OCI-LY7 (cell line): ENCODE results near the gene GPATCH3. TPM values are rescaled to one million over a fixed set of nuclear protein-coding genes. Genes with fewer than 3 reads are reported as not detected.

Experiments
- BruUV-seq: library from RNA; stranded (reverse); fragments of 400-500 nt; replicated peaks from 2 replicates; lab custom pipeline; 2021; lab: Mats Ljungman, UMichigan
- CTCF ChIA-PET: fragments of 300-600 bp; sonication (Branson Sonifier 250); formaldehyde crosslinking; loops from one replicate; lab custom pipeline; 2022; ENCODE audit warnings: antibody characterized with exemption; ENCODE audit not compliant: unreplicated experiment; lab: Charles Lee
- POLR2A ChIA-PET: fragments of 300-600 bp; sonication (Branson Sonifier 250); formaldehyde crosslinking; loops from one replicate; lab custom pipeline; 2022; ENCODE audit warnings: antibody characterized with exemption; lab: Charles Lee
- DNase-seq: peaks from one replicate; pipeline ENCODE4 v3.0.0-alpha.2; 2015; ENCODE audit warnings: low spot score
- H2AFZ ChIP-seq: fragments of 200-600 bp; sonication (generic), shearing (Covaris generic); 2 replicates; pipeline ENCODE4 v1.6.1; 2014; ENCODE audit warnings: mild to moderate bottlenecking, antibody characterized with exemption, low read length, moderate library complexity
- H3K27ac ChIP-seq: fragments of 200-600 bp; sonication (generic); 2 replicates; pipeline ENCODE4 v1.5.1; 2014; ENCODE audit warnings: mixed run types, low read depth, mild to moderate bottlenecking, moderate library complexity, low read length, inconsistent platforms; ENCODE audit not compliant: poor library complexity, severe bottlenecking
- H3K36me3 ChIP-seq: fragments of 200-600 bp; sonication (generic); 2 replicates; pipeline ENCODE4 v1.6.1; 2014; ENCODE audit warnings: mild to moderate bottlenecking, antibody characterized with exemption, low read length, moderate library complexity, mixed read lengths; ENCODE audit not compliant: insufficient read depth
- H3K4me1 ChIP-seq: fragments of 200-600 bp; sonication (generic); 2 replicates; pipeline ENCODE4 v1.5.1; 2014; ENCODE audit warnings: mild to moderate bottlenecking, low read length; ENCODE audit not compliant: insufficient read depth, poor library complexity, severe bottlenecking
- H3K4me2 ChIP-seq: fragments of 200-600 bp; sonication (generic); 2 replicates; pipeline ENCODE4 v1.6.1; 2014; ENCODE audit warnings: mild to moderate bottlenecking, low read length
- H3K4me3 ChIP-seq: fragments of 200-600 bp; sonication (generic); 2 replicates; pipeline ENCODE4 v1.5.1; 2014; ENCODE audit warnings: mild to moderate bottlenecking, low read depth, low read length; ENCODE audit not compliant: poor library complexity, severe bottlenecking
- H3K79me2 ChIP-seq: fragments of 200-600 bp; sonication (generic); 2 replicates; pipeline ENCODE4 v1.6.1; 2016; ENCODE audit warnings: low read depth, mild to moderate bottlenecking, low read length, moderate library complexity, mixed read lengths; ENCODE audit not compliant: insufficient read depth
- H3K9me2 ChIP-seq: fragments of 200-600 bp; sonication (generic); 2 replicates; pipeline ENCODE4 v1.6.1; 2016; ENCODE audit warnings: mild to moderate bottlenecking, low read length, mixed read lengths; ENCODE audit not compliant: insufficient read depth
- H3K9me3 ChIP-seq: fragments of 200-600 bp; sonication (generic); 2 replicates; pipeline ENCODE4 v1.6.1; 2014; ENCODE audit warnings: mild to moderate bottlenecking, mixed run types, low read length, mixed read lengths
- H4K20me1 ChIP-seq: fragments of 200-600 bp; sonication (generic); 2 replicates; pipeline ENCODE4 v1.6.1; 2014; ENCODE audit warnings: mild to moderate bottlenecking, antibody characterized with exemption, low read length, moderate library complexity, mixed read lengths; ENCODE audit not compliant: insufficient read depth
- CTCF ChIP-seq: fragments of 200-600 bp; sonication (generic); conservative IDR thresholded peaks from 2 replicates; pipeline ENCODE4 v1.5.1; 2014; ENCODE audit warnings: mild to moderate bottlenecking, antibody characterized with exemption, low read length, moderate library complexity, mixed read lengths
- EZH2phosphoT487 ChIP-seq: fragments of 200-600 bp; sonication (generic); IDR thresholded peaks from 2 replicates; pipeline ENCODE4 v1.6.1; 2018; ENCODE audit warnings: low read depth, borderline replicate concordance, mild to moderate bottlenecking, mixed run types, antibody characterized with exemption, low read length, moderate library complexity, mixed read lengths
- intact Hi-C: fragments of 100-400 bp; cut with micrococcal nuclease; formaldehyde crosslinking; loops from one replicate; pipeline ENCODE4 v1.10.0; 2022; ENCODE audit not compliant: unreplicated experiment
- total RNA-seq, 2 experiments: library from RNA; depleted of rRNA in 1 of 2; stranded (reverse); fragments of >200 nt in 1 of 2; shearing (Covaris generic) in 1 of 2; gene quantifications; 2 replicates each; pipeline ENCODE4 v1.2.3, GENCODE V29; 2014 to 2022

GPATCH3 gene
- total RNA-seq, 2 experiments from 2014 or later = 9.2 to 15.2 TPM

GRCh38 chr1:26864610-26865480 is 35.4 kb downstream of the GPATCH3 start:
- Histone ChIP-seq H4K20me1 (no peaks in the 10 kb centered on the region), H3K4me3 (peak overlapping the region; percentile 82), H3K27ac (peak overlapping the region; percentile 97), H3K79me2 (no peaks in the 10 kb centered on the region), H3K9me2 (no peaks in the 10 kb centered on the region), H3K36me3 (no peaks in the 10 kb centered on the region), H2AFZ (peak overlapping the region; percentile 27; the same call in 1 of the 2 replicates), H3K4me1 (peaks cover 40% of the 10 kb centered on the region), H3K4me2 (peak overlapping the region; percentile 99), H3K9me3 (no peaks in the 10 kb centered on the region)
- DNase-seq = peak; percentile 98
- ChIA-PET CTCF (interaction anchor here (1.3 kb wide), 1 partner anchor 65 kb away, joined by 3 read pairs; no protein-coding TSS in a partner anchor), POLR2A (interaction anchor here (0.7 to 2.7 kb wide), 19 partner anchors 10 to 1396 kb away, joined by 3 to 19 read pairs (median 5); partner anchors contain the start of genes GPN2 and PIGV)
- no TSS peak for BruUV-seq
- TF ChIP-seq EZH2phosphoT487 (no peak), CTCF (no peak)
- intact Hi-C loops = loop anchor here (2.0 kb wide), 1 partner anchor 172 kb away; no protein-coding TSS in a partner anchor

- TF ChIP-seq CTCF (no peak), EZH2phosphoT487 (no peak)
- DNase-seq = no peak
- peak overlapping the region; percentile 97 for H3K27ac ChIP-seq
- no peaks in the 10 kb centered on the region for H3K9me3 ChIP-seq
- H3K9me2 ChIP-seq = no peaks in the 10 kb centered on the region
- ChIA-PET CTCF (no interaction called here), POLR2A (interaction anchor here (0.8 to 1.6 kb wide), 2 partner anchors 14 to 31 kb away, joined by 4 to 5 read pairs; no protein-coding TSS in a partner anchor)
- no peaks in the 10 kb centered on the region for H3K79me2 ChIP-seq
- no peaks in the 10 kb centered on the region for H3K36me3 ChIP-seq
- intact Hi-C loops = loop anchor here (2.0 kb wide), 1 partner anchor 171 kb away; no protein-coding TSS in a partner anchor
- H3K4me3 ChIP-seq = peak overlapping the region; percentile 82
- H3K4me2 ChIP-seq = peak overlapping the region; percentile 77
- H3K4me1 ChIP-seq = peaks cover 40% of the 10 kb centered on the region
- H4K20me1 ChIP-seq = no peaks in the 10 kb centered on the region
- no TSS peak for BruUV-seq
- H2AFZ ChIP-seq = no peak overlapping the region
Observed at GRCh38 chr1:26863685-26864077, 36.6 kb downstream of the GPATCH3 start.
